H9 (cell line): ENCODE data around the gene SRGAP3. TPM values are rescaled to one million over a fixed set of nuclear protein-coding genes. Genes with fewer than 3 reads are reported as not detected.

ENCODE experiments used
- DNase-seq: peaks from one replicate; pipeline ENCODE4 v3.0.0-alpha.2; 2017
- H2AFZ ChIP-seq: one replicate; pipeline ENCODE4 v1.6.1; 2013; ENCODE audit warnings: mild to moderate bottlenecking, low read length, control low read depth, moderate library complexity
- H2AK5ac ChIP-seq: 2 replicates; pipeline ENCODE4 v1.6.1; 2013; ENCODE audit warnings: low read length, control low read depth, mixed read lengths; ENCODE audit not compliant: insufficient read length
- H2BK120ac ChIP-seq: one replicate; pipeline ENCODE4 v1.6.1; 2013; ENCODE audit warnings: low read depth, mild to moderate bottlenecking, low read length, control low read depth, inconsistent platforms; ENCODE audit not compliant: poor library complexity, severe bottlenecking
- H2BK12ac ChIP-seq: 2 replicates; pipeline ENCODE4 v1.6.1; 2013; ENCODE audit warnings: low read length, control low read depth, mixed read lengths, low read depth; ENCODE audit not compliant: insufficient read length
- H2BK15ac ChIP-seq: 2 replicates; pipeline ENCODE4 v1.6.1; 2013; ENCODE audit warnings: low read depth, low read length, control low read depth
- H2BK20ac ChIP-seq: one replicate; pipeline ENCODE4 v1.6.1; 2013; ENCODE audit warnings: low read depth, mild to moderate bottlenecking, low read length, control low read depth, inconsistent platforms; ENCODE audit not compliant: poor library complexity, severe bottlenecking
- H2BK5ac ChIP-seq: 2 replicates; pipeline ENCODE4 v1.6.1; 2013; ENCODE audit warnings: low read length, control low read depth, mixed read lengths; ENCODE audit not compliant: insufficient read length
- H3K14ac ChIP-seq: 2 replicates; pipeline ENCODE4 v1.6.1; 2013; ENCODE audit warnings: low read length, control low read depth; ENCODE audit not compliant: insufficient read depth
- H3K18ac ChIP-seq: 2 replicates; pipeline ENCODE4 v1.6.1; 2013; ENCODE audit warnings: low read depth, mild to moderate bottlenecking, mixed read lengths, low read length, control low read depth; ENCODE audit not compliant: insufficient read length
- H3K23ac ChIP-seq: 2 replicates; pipeline ENCODE4 v1.6.1; 2013; ENCODE audit warnings: low read length, control low read depth, mixed read lengths, low read depth; ENCODE audit not compliant: insufficient read length
- H3K23me2 ChIP-seq: 2 replicates; pipeline ENCODE4 v1.6.1; 2013; ENCODE audit warnings: low read depth, mild to moderate bottlenecking, mixed read lengths, low read length, control low read depth; ENCODE audit not compliant: insufficient read length, poor library complexity, severe bottlenecking
- H3K27ac ChIP-seq: 2 replicates; pipeline ENCODE4 v1.5.1; 2013; ENCODE audit warnings: low read length, control low read depth, mixed read lengths, low read depth; ENCODE audit not compliant: insufficient read length
- H3K27me3 ChIP-seq: 2 replicates; pipeline ENCODE4 v1.6.1; 2013; ENCODE audit warnings: low read length, control low read depth, inconsistent platforms; ENCODE audit not compliant: insufficient read depth
- H3K4ac ChIP-seq: 2 replicates; pipeline ENCODE4 v1.6.1; 2013; ENCODE audit warnings: low read depth, mild to moderate bottlenecking, control low read depth, inconsistent platforms, low read length, moderate library complexity
- H3K4me1 ChIP-seq: 2 replicates; pipeline ENCODE4 v1.6.1; 2013; ENCODE audit warnings: low read length, control low read depth, inconsistent platforms; ENCODE audit not compliant: insufficient read depth
- H3K4me2 ChIP-seq: 2 replicates; pipeline ENCODE4 v1.6.1; 2013; ENCODE audit warnings: low read length, control low read depth, mixed read lengths; ENCODE audit not compliant: insufficient read length, insufficient read depth
- H3K56ac ChIP-seq: 2 replicates; pipeline ENCODE4 v1.6.1; 2013; ENCODE audit warnings: low read depth, mild to moderate bottlenecking, mixed read lengths, low read length, control low read depth; ENCODE audit not compliant: insufficient read length
- H3K79me1 ChIP-seq: 2 replicates; pipeline ENCODE4 v1.6.1; 2013; ENCODE audit warnings: low read depth, mild to moderate bottlenecking, moderate library complexity, low read length, control low read depth, inconsistent platforms; ENCODE audit not compliant: insufficient read depth, poor library complexity, severe bottlenecking
- H3K79me2 ChIP-seq: 2 replicates; pipeline ENCODE4 v1.6.1; 2013; ENCODE audit warnings: low read length, control low read depth, inconsistent platforms; ENCODE audit not compliant: insufficient read depth
- H3K9ac ChIP-seq: 2 replicates; pipeline ENCODE4 v1.6.1; 2013; ENCODE audit warnings: low read length, control low read depth, mixed read lengths; ENCODE audit not compliant: insufficient read length; ENCODE audit errors: extremely low read depth
- H3K9me3 ChIP-seq: one replicate; pipeline ENCODE4 v1.6.1; 2013; ENCODE audit warnings: low read depth, low read length, inconsistent platforms; ENCODE audit not compliant: control insufficient read depth
- H3T11ph ChIP-seq: one replicate; pipeline ENCODE4 v1.6.1; 2013; ENCODE audit warnings: mild to moderate bottlenecking, low read length, control low read depth, inconsistent platforms
- H4K20me1 ChIP-seq: one replicate; pipeline ENCODE4 v1.6.1; 2013; ENCODE audit not compliant: control insufficient read depth, insufficient read length, insufficient read depth
- H4K5ac ChIP-seq: 2 replicates; pipeline ENCODE4 v1.6.1; 2013; ENCODE audit warnings: low read depth, mild to moderate bottlenecking, mixed read lengths, low read length, control low read depth; ENCODE audit not compliant: insufficient read length
- H4K8ac ChIP-seq: replicated peaks from 2 replicates; pipeline ENCODE4 v1.6.1; 2013; ENCODE audit warnings: low read length, control low read depth, mixed read lengths, low read depth; ENCODE audit not compliant: insufficient read length
- H4K91ac ChIP-seq: 2 replicates; pipeline ENCODE4 v1.6.1; 2013; ENCODE audit warnings: low read depth, mild to moderate bottlenecking, moderate library complexity, mixed read lengths, low read length, control low read depth; ENCODE audit not compliant: insufficient read length
- H3K27ac Mint-ChIP-seq, 3 experiments: 2 replicates in 2 of 3; 3 replicates in 1 of 3; pipeline ENCODE4 v1.8.0; 2020 to 2021; ENCODE audit warnings: mixed read lengths in 3 of 3, mild to moderate bottlenecking in 1 of 3, moderate library complexity in 1 of 3
- H3K27me3 Mint-ChIP-seq: 2 replicates; pipeline ENCODE4 v1.8.0; 2021; ENCODE audit warnings: low read depth, mild to moderate bottlenecking, moderate library complexity, mixed read lengths
- H3K36me3 Mint-ChIP-seq, 3 experiments: 2 replicates in 2 of 3; 3 replicates in 1 of 3; pipeline ENCODE4 v1.8.0; 2020 to 2021; ENCODE audit warnings: low read depth in 3 of 3, mixed read lengths in 3 of 3; ENCODE audit not compliant: insufficient read depth in 1 of 3
- H3K4me1 Mint-ChIP-seq, 2 experiments: 2 replicates each; pipeline ENCODE4 v1.8.0; 2020; ENCODE audit warnings: mixed read lengths in 2 of 2
- H3K4me3 Mint-ChIP-seq, 2 experiments: 2 replicates in 1 of 2; 3 replicates in 1 of 2; pipeline ENCODE4 v1.8.0; 2020 to 2021; ENCODE audit warnings: mild to moderate bottlenecking in 2 of 2, mixed read lengths in 2 of 2, moderate library complexity in 1 of 2
- H3K9me3 Mint-ChIP-seq, 2 experiments: 2 replicates in 1 of 2; 3 replicates in 1 of 2; pipeline ENCODE4 v1.8.0; 2020; ENCODE audit warnings: mild to moderate bottlenecking in 2 of 2, mixed read lengths in 2 of 2, moderate library complexity in 1 of 2
- CTCF ChIP-seq: fragments of 200-600 bp; sonication (generic); conservative IDR thresholded peaks from 3 replicates; pipeline ENCODE4 v1.8.0; 2021; ENCODE audit warnings: antibody characterized with exemption, mild to moderate bottlenecking
- WGBS: extraction: QIAGEN DNeasy Blood & Tissue Kit; methylation state at CpG from one replicate; pipeline ENCODE4 v1.1.7; 2013; ENCODE audit warnings: missing lambda C conversion rate, low lambda C conversion rate, mixed read lengths; ENCODE audit not compliant: insufficient read length; ENCODE audit errors: extremely low coverage; 5-methylcytosine and 5-hydroxymethylcytosine counted together
- total RNA-seq: library from RNA; stranded (reverse); gene quantifications from 2 replicates; pipeline ENCODE4 v1.2.1, GENCODE V29; 2021

The SRGAP3 gene
- total RNA-seq, 1 experiment from 2014 or later, result 3.4 TPM

- Histone ChIP-seq H3K79me1 (no peaks in the 10 kb centered on the region), H2BK120ac (no peak overlapping the region), H2BK15ac (no peak overlapping the region), H3K14ac (no peak overlapping the region), H3K18ac (no peak overlapping the region), H2BK5ac (no peak overlapping the region), H3K79me2 (no peaks in the 10 kb centered on the region), H3K4me2 (no peak overlapping the region), H4K20me1 (no peaks in the 10 kb centered on the region), H3K9me3 (no peaks in the 10 kb centered on the region), H3K4me1 (no peaks in the 10 kb centered on the region), H4K8ac (no peak overlapping the region), H2AFZ (no peak overlapping the region), H3K23ac (no peak overlapping the region), H3T11ph (no peak overlapping the region), H3K56ac (no peak overlapping the region), H4K5ac (no peak overlapping the region), H4K91ac (no peak overlapping the region), H2BK20ac (no peak overlapping the region), H2AK5ac (no peak overlapping the region), H3K23me2 (no peaks in the 10 kb centered on the region), H3K4ac (no peak overlapping the region), H3K27me3 (no peaks in the 10 kb centered on the region), H3K9ac (no peak overlapping the region), H3K27ac (no peak overlapping the region), H2BK12ac (no peak overlapping the region)
- no peak for TF ChIP-seq CTCF
- Mint-ChIP-seq H3K4me3 (no peak overlapping the region), H3K27ac (no peak overlapping the region), H3K4me1 (no peaks in the 10 kb centered on the region; a peak in 2 of 4 replicates), H3K27me3 (no peaks in the 10 kb centered on the region; the same call in none of the 2 replicates), H3K9me3 (peaks cover 0 to 2% of the 10 kb centered on the region in 2 experiments; a peak in 1 of 5 replicates), H3K36me3 (peaks cover 2 to 3% (median 3%) of the 10 kb centered on the region in 3 experiments; a peak in 4 of 7 replicates)
- no CpG with 5 or more reads among the region's 2 CpGs for WGBS
- no peak for DNase-seq
Measured at GRCh38 chr3:9118222-9118621, 131.2 kb downstream of the SRGAP3 start.
